Natural killer cell (primary cell): ENCODE results near the gene ATF6B. TPM values are rescaled to one million over a fixed set of nuclear protein-coding genes. Genes with fewer than 3 reads are reported as not detected.

Source experiments
- ATAC-seq, 3 donors: fragments of 150-1000 bp in 2 of 3; fragments of 200-7000 bp in 1 of 3; cut with Tn5 transposase; 1 replicate in 1 of 3; 2 replicates in 2 of 3; pipeline ENCODE4 v1.10.0; 2021; ENCODE audit warnings: mild to moderate bottlenecking in 2 of 3, moderate library complexity in 2 of 3
- DNase-seq, 2 donors: peaks; one replicate each; pipeline versions ENCODE4 v3.0.0 to v3.0.0-alpha.2; 2013 to 2021; ENCODE audit warnings: mixed read lengths in 1 of 2
- H3K27ac ChIP-seq: one replicate; pipeline ENCODE4 v1.5.1; 2013; ENCODE audit warnings: mild to moderate bottlenecking, low read length
- H3K27me3 ChIP-seq: one replicate; pipeline ENCODE4 v1.6.1; 2013; ENCODE audit warnings: low read length; ENCODE audit not compliant: control insufficient read depth, insufficient read depth
- H3K36me3 ChIP-seq: one replicate; pipeline ENCODE4 v1.6.1; 2013; ENCODE audit warnings: low read length; ENCODE audit not compliant: control insufficient read depth, insufficient read depth
- H3K4me1 ChIP-seq: one replicate; pipeline ENCODE4 v1.6.1; 2013; ENCODE audit warnings: low read length; ENCODE audit not compliant: control insufficient read depth, insufficient read depth
- H3K4me3 ChIP-seq: one replicate; pipeline ENCODE4 v1.5.1; 2013; ENCODE audit warnings: low read length
- H3K9me3 ChIP-seq: one replicate; pipeline ENCODE4 v1.6.1; 2013; ENCODE audit warnings: low read length; ENCODE audit not compliant: control insufficient read depth, insufficient read depth
- H3K27ac Mint-ChIP-seq, 2 donors: one replicate each; pipeline ENCODE4 v1.8.0; 2022; ENCODE audit warnings: mild to moderate bottlenecking in 2 of 2, mixed read lengths in 2 of 2, moderate library complexity in 1 of 2
- H3K27me3 Mint-ChIP-seq, 2 donors: one replicate each; pipeline ENCODE4 v1.8.0; 2022; ENCODE audit warnings: low read depth in 2 of 2, mixed read lengths in 2 of 2
- H3K36me3 Mint-ChIP-seq: one replicate; pipeline ENCODE4 v1.8.0; 2022; ENCODE audit warnings: mixed read lengths
- H3K4me1 Mint-ChIP-seq, 2 donors: one replicate each; pipeline ENCODE4 v1.8.0; 2022; ENCODE audit warnings: mixed read lengths in 2 of 2
- H3K4me3 Mint-ChIP-seq: one replicate; pipeline ENCODE4 v1.8.0; 2022; ENCODE audit warnings: mild to moderate bottlenecking, moderate library complexity, mixed read lengths
- H3K9me3 Mint-ChIP-seq, 2 donors: one replicate each; pipeline ENCODE4 v1.8.0; 2022; ENCODE audit warnings: mixed read lengths in 2 of 2
- WGBS: methylation state at CpG from one replicate; pipeline ENCODE4 v1.1.7; 2013; ENCODE audit warnings: missing lambda C conversion rate; ENCODE audit not compliant: insufficient coverage; 5-methylcytosine and 5-hydroxymethylcytosine counted together
- intact Hi-C: fragments of 100-400 bp; cut with micrococcal nuclease; formaldehyde crosslinking; loops from one replicate; pipeline ENCODE4 v1.14.2; 2022
- total RNA-seq, 4 donors: library from RNA; stranded (reverse); fragments of 120-200 nt in 1 of 4; gene quantifications; one replicate each; pipeline versions ENCODE4 v1.2.3 to v1.2.4, GENCODE V29; 2013 to 2022
- TF ChIP-seq, protein P1 (sequence below): fragments of 200-600 bp; IDR thresholded peaks from one replicate; pipeline ENCODE4 v1.8.0; 2022; ENCODE audit warnings: antibody characterized with exemption

The ATF6B gene
- total RNA-seq, 3 donors from 2014 or later (not counting 1 experiment from before 2014, with no cell fraction given), result 157 to 187 (median 178) TPM

DNA sequence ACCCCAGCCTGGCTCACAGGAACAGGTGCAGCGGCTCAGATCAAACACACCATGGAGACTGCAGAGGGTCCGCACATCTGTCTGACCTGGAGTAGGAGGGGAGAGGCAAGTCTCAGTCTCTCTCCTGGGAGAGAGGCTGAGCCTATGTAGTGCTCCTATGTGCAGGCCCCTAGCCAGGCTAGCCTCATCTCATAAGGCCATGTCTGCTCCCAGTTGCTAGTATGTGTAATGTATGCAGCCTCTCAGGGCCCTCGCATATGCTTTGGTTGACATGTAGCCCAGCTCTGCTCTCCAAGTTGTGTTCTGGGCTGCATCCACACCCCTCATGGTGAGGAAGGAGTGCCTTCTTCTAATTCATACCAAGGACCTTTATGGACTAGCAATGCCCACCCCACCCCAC, 30.7 kb downstream of the ATF6B start:
- Histone ChIP-seq H3K9me3 (no peaks in the 10 kb centered on the region), H3K36me3 (no peaks in the 10 kb centered on the region), H3K4me1 (no peaks in the 10 kb centered on the region), H3K4me3 (no peak overlapping the region), H3K27ac (no peak overlapping the region), H3K27me3 (peaks cover 11% of the 10 kb centered on the region)
- intact Hi-C loops, result no loop called here
- TF ChIP-seq, protein P1, sequence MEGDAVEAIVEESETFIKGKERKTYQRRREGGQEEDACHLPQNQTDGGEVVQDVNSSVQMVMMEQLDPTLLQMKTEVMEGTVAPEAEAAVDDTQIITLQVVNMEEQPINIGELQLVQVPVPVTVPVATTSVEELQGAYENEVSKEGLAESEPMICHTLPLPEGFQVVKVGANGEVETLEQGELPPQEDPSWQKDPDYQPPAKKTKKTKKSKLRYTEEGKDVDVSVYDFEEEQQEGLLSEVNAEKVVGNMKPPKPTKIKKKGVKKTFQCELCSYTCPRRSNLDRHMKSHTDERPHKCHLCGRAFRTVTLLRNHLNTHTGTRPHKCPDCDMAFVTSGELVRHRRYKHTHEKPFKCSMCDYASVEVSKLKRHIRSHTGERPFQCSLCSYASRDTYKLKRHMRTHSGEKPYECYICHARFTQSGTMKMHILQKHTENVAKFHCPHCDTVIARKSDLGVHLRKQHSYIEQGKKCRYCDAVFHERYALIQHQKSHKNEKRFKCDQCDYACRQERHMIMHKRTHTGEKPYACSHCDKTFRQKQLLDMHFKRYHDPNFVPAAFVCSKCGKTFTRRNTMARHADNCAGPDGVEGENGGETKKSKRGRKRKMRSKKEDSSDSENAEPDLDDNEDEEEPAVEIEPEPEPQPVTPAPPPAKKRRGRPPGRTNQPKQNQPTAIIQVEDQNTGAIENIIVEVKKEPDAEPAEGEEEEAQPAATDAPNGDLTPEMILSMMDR, result no peak
- Mint-ChIP-seq H3K36me3 (no peaks in the 10 kb centered on the region), H3K4me1 (peaks cover 0 to 4% of the 10 kb centered on the region in 2 donors), H3K4me3 (no peak overlapping the region), H3K27me3 (peaks cover 38 to 39% of the 10 kb centered on the region in 2 donors), H3K27ac (no peak overlapping the region), H3K9me3 (no peaks in the 10 kb centered on the region)
- ATAC-seq, result no peak
- 91% methylated on average over 3 of the region's 3 CpGs for WGBS
- DNase-seq, result no peak

DNA sequence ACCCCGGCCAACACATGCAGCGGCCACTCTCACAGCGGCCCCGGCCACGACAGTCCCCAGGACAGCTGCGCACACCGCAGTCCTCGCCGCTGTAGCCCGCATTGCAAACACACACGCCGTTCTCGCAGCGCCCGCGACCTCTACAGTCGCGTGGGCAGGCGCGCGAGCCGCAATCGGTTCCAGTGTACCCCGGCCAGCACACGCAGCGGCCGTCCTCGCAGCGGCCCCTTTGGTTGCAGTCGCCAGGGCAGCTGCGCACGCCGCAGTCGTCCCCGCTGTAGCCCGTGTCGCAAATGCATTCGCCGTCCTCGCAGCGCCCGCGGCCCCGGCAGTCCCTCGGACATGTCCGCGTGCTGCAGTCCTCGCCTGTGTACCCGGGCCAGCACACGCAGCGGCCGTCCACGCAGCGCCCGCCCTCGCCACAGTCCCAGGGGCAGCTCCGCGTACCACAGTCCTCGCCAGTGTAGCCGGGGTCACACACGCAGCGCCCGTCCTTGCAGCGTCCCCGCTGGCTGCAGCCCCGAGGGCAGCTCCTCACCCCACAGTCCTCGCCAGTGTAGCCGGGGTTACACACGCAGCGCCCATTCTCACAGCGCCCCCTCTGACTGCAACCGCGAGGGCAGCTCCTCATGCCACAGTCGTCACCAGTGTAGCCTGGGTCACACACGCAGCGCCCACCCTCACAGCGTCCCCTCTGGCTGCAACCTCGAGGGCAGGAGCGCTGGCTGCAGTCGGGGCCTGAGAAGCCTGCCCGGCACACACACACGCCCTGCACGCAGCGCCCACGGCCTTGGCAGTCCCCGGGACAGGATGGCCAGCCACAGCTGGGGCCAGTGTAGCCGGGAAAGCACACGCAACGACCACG, 31.4 kb downstream of the ATF6B start:
- Histone ChIP-seq H3K27me3 (peaks cover 11% of the 10 kb centered on the region), H3K4me3 (no peak overlapping the region), H3K9me3 (no peaks in the 10 kb centered on the region), H3K36me3 (no peaks in the 10 kb centered on the region), H3K27ac (no peak overlapping the region), H3K4me1 (no peaks in the 10 kb centered on the region)
- Mint-ChIP-seq H3K36me3 (no peaks in the 10 kb centered on the region), H3K4me1 (peaks cover 0 to 4% of the 10 kb centered on the region in 2 donors), H3K27me3 (peaks cover 39 to 45% of the 10 kb centered on the region in 2 donors), H3K4me3 (no peak overlapping the region), H3K27ac (no peak overlapping the region), H3K9me3 (no peaks in the 10 kb centered on the region)
- ATAC-seq (peak in 1 of 3 donors; percentile 13), DNase-seq (no peak)
- intact Hi-C loops, result no loop called here
- TF ChIP-seq, protein P1, result no peak
- 23% methylated on average over 90 of the region's 90 CpGs for whole genome bisulfite sequencing

DNA sequence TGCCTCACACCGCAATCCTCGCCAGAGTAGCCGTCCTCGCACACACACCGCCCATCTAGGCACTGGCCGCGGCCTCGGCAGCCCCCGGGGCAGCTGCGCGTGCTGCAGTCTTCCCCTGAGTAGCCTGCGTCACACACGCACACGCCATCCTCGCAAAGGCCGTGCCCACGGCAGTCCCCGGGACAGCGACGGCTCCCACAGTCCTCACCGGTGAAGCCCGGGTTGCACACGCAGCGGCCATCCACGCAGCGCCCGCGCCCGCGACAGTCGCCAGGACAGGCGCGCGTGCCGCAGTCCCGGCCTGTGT, 32.0 kb downstream of the ATF6B start:
- TF ChIP-seq, protein P1, result no peak
- no peak overlapping the region for H3K27ac Mint-ChIP-seq
- H3K4me1 Mint-ChIP-seq, result peaks cover 0 to 4% of the 10 kb centered on the region in 2 donors
- H3K4me3 Mint-ChIP-seq, result no peak overlapping the region
- Histone ChIP-seq H3K4me1 (no peaks in the 10 kb centered on the region), H3K27ac (no peak overlapping the region), H3K27me3 (peaks cover 11% of the 10 kb centered on the region), H3K4me3 (no peak overlapping the region), H3K36me3 (no peaks in the 10 kb centered on the region), H3K9me3 (no peaks in the 10 kb centered on the region)
- 37% methylated on average over 36 of the region's 36 CpGs for WGBS
- no peak for ATAC-seq
- no peak for DNase-seq
- no peaks in the 10 kb centered on the region for H3K36me3 Mint-ChIP-seq
- peaks cover 39 to 45% of the 10 kb centered on the region in 2 donors for H3K27me3 Mint-ChIP-seq
- H3K9me3 Mint-ChIP-seq, result no peaks in the 10 kb centered on the region
- intact Hi-C loops, result no loop called here
